NCI-H2029 treated with DMSO at 0.1 percent for 48 hours (cell line): Measurements from ENCODE around the gene MFF.
"Not testable (repeated sequence)": the region's sequence is repeated elsewhere in the genome, so short reads cannot be mapped to it uniquely, and the experiment has no call there.

Experiments used
- DNase-seq: peaks from one replicate; lab custom pipeline; 2025; lab: John Stamatoyannopoulos, UW

The MFF gene

GRCh38 chr2:227337442-227337841 is 12.4 kb downstream of the MFF start:
- DNase-seq: no peak

GRCh38 chr2:227339098-227339599 is 14.1 kb downstream of the MFF start:
- no peak for DNase-seq

GRCh38 chr2:227340106-227340505 is 15.1 kb downstream of the MFF start:
- DNase-seq: no peak

DNA sequence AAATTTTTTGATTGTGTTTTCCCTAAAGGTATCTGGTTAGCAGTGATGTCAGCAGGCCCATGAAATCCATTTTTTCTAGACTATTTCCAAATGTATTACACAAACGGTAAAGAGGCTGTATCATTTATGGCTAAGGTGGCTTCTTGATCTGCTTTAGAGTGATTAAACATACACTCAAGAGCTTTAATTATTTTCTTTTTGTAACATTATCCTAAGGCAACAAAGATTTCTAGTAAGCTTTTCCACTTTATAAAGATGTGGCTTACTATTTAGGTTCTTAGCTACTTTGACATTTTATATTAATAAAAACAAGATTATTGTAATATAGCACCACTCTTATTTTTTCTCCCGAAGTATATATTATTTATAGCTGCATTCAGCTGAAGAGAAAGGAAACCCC is 16.5 kb downstream of the MFF start:
- DNase-seq: no peak

DNA sequence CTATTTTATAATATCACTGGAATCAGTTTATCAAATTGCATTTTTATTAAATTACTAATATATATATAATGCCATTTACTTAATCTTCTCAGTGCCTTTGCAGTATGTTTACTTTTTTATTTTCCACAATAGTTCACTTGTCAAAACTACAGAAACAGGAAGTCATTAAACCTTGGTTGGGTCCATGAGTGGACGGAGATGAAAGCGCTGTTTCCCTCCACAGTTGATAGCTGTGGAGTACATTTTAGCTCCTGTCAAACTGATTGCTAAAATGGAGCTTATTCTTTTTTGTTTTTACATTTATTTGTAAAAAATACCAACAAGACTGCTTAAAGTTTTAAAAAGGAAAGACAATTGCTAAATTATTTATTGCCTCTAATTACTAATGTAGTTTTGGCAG is 19.2 kb downstream of the MFF start:
- DNase-seq: no peak

GRCh38 chr2:227347117-227347516 is 22.1 kb downstream of the MFF start:
- no peak for DNase-seq

DNA sequence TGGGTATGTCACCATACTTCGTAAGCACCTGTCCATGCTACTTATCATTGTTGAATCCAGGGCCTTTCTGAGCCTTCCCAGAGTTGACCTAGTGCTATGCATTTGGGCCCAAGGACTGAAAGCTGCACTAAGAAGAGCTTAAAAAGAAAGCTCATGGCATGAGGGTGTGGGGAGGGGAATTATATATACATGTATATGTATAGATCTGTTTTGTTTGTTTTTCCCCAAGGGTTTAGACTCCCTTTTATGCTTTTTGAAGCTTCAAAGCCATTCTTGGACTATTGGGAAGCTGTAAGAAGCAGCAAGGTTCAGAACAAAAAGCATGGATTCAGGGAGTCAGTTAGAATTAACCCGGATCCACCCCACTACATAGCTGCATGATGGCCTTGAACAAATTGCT is 23.3 kb downstream of the MFF start:
- DNase-seq: no peak

GRCh38 chr2:227349989-227350612 is 25.1 kb downstream of the MFF start:
- DNase-seq: no peak

DNA sequence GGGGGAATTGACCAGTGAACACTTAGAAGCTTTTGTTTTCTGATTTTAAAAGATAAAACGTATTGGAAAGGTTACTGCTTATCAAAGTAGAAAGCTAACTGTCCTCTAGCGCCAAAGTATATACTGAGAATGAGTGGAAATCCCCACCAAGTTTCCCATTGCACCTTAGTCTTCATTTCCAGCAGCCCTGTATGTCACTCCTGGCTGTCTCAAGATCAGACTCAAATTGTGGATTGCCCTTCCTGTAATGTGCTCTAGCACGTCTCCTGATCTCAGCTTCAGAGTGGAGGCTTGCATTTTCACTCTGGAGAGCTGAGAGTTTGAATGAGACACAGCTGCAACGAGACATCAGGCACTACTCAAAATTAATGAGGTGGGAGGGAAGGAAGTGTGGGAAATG is 26.6 kb downstream of the MFF start:
- DNase-seq: no peak

DNA sequence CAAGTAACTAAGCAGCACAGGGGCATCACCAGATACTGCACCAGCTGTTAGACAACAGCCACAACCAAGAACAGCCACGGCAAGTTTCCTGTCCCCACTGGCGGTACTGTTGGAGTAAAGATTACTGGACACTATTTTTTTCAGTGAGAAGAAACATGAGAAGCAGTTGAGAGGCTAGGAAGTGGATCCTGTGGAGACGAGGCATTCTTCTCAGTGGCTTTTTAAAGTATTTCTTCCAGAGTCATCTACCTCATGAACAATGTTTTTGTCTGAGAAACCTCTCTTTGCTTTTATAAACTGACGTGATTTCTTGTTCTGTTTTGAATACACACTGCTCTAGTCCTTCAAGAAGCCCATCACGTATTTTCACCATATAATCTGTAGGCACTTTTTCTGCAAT is 35.3 kb downstream of the MFF start:
- no peak for DNase-seq

DNA sequence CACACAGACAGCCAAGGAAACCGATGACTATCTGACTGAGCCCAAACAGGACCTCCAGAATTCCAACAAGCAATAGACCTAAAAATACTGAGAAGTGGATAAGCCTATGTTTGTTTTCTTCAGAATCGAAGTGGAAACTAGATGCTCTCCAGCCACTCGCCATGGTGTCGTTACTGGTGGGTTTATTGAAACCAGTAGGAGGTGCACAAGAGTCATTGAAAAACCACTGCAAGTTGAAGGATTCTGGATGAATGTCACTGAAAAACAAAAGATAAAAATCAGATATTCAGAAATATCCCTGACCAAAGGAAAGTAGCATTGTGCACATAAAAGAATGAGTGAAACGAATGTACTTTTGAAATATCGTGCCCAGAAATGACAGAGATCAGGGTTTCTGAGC is 38.7 kb downstream of the MFF start:
- no peak for DNase-seq

DNA sequence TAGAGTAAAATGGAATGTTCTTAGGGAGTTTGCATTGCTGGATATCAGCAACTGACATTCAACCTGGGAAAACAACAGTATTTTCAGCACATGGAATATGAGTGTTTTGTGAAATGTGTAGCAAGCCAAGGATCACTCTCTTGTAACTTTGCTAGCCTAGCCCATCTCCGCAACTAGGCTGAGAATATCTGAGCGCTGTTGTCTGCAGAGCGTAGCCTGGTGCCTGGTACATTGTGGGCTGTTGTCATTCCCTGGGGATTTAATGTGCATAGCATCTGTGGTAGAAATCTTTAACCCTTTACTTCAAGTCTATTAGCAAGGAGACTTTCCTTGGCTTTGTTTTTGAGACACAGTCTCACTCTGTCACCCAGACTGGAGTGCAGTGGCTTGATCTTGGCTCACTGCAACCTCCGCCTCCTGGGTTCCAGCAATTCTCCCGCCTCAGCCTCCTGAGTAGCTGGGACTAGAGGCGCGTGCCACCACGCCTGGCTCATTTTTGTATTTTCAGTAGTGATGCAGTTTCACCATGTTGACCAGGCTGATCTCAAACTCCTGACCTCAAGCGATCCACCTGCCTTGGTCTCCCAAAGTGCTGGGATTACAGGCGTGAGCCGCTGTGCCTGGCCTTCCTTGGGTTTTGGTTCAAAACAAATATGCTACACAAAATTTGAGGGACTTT is 39.7 kb downstream of the MFF start:
- not testable (repeated sequence) for DNase-seq

GRCh38 chr2:227365833-227366232 is 40.8 kb downstream of the MFF start:
- no peak for DNase-seq

GRCh38 chr2:227366769-227367426 is 41.8 kb downstream of the MFF start:
- DNase-seq: no peak

DNA sequence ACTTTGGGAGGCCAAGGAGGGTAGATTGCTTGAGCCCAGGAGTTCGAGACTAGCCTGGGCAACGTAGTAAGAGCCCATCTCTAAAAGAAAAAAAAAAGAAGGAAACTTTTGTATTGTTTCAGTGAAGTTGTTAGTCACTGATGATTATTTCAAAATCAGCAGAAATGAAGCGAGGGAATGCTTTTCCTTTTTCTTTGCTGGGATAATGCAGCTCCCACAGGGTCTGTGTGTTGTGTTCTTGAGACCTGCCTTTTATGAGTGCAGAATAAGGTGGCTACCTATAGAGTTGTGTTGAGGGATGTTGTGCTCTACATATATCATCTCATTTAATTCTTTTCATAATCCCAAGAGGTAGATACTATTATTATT is 42.4 kb downstream of the MFF start:
- DNase-seq: no peak

GRCh38 chr2:227368574-227368973 is 43.5 kb downstream of the MFF start:
- no peak for DNase-seq

GRCh38 chr2:227370092-227370491 is 45.0 kb downstream of the MFF start:
- no peak for DNase-seq

GRCh38 chr2:227370791-227371312 is 45.8 kb downstream of the MFF start:
- no peak for DNase-seq

GRCh38 chr2:227373389-227373788 is 48.3 kb downstream of the MFF start:
- DNase-seq: no peak

- DNase-seq: no peak
Observed at GRCh38 chr2:227374158-227374557, 49.1 kb downstream of the MFF start.

DNA sequence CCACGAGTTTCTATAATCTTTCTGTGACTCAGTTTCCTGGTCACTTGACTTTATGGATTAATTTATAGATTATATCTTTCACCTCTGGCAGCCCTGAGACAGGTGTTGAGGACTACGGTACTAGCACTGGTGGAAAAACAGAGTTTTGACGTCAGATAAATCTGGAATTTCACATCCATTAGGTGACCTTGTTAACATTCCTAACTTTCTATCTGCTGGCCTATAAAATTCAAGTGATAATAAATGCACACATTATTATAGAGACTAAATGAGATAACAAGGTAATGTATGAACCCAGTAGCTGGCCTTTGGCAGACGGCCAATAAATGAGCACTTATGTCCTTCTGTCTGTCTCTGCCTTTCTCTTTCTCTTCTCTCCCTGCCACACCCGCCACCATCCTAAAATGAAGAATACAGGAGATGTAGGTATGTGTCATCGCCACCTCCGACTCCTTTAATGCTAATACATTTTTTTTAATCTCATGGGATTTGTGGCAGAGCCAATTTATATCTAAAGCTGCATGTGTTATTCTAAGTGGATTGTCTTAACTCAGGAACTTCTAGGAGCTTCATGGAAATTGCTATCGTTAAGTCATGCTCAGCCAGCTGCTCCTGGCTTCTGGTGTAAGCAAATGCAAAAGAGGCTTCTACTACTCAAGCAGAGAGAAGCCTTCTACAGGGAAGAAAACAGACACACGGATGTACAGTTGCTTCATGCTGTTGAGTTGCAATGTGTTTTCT is 51.8 kb downstream of the MFF start:
- DNase-seq: no peak
